Brain microvascular endothelial cell (primary cell): Measurements from ENCODE around the gene WDR31.

ENCODE experiments used
- DNase-seq: peaks from one replicate; pipeline ENCODE4 v3.0.0-alpha.2; 2020
- H3K27ac ChIP-seq: fragments of 250-450 bp; sonication (Bioruptor Pico); 2 replicates; pipeline ENCODE4 v1.5.1; 2020; ENCODE audit warnings: mild to moderate bottlenecking, moderate library complexity
- H3K27me3 ChIP-seq: fragments of 250-450 bp; sonication (Bioruptor Pico); replicated peaks from 2 replicates; pipeline ENCODE4 v1.5.1; 2020; ENCODE audit warnings: mild to moderate bottlenecking
- H3K36me3 ChIP-seq: fragments of 250-450 bp; sonication (Bioruptor Pico); replicated peaks from 2 replicates; pipeline ENCODE4 v1.5.1; 2020; ENCODE audit warnings: mild to moderate bottlenecking
- H3K4me3 ChIP-seq: 2 replicates; pipeline ENCODE4 v1.5.1; 2011; ENCODE audit warnings: low read depth, mild to moderate bottlenecking, control low read depth, low read length, moderate library complexity
- in situ Hi-C: cut with HindIII; loops from 2 replicates; pipeline ENCODE4 v1.10.0; 2017; ENCODE audit warnings: low sequenced_read_pairs, low pct_ligation_motif_present
- TF ChIP-seq, protein P1 (sequence below): IDR thresholded peaks from 2 replicates; pipeline ENCODE4 v1.5.1; 2011; ENCODE audit warnings: low read depth, mild to moderate bottlenecking, moderate library complexity, low read length, control low read depth, inconsistent platforms; ENCODE audit errors: missing control alignments

Gene WDR31

GRCh38 chr9:113266174-113266573 lies 73.9 kb downstream of the WDR31 start:
- DNase-seq, result no peak
- Histone ChIP-seq H3K4me3 (no peak overlapping the region), H3K27ac (no peak overlapping the region), H3K36me3 (peaks cover 43% of the 10 kb centered on the region), H3K27me3 (no peaks in the 10 kb centered on the region)
- TF ChIP-seq, protein P1, sequence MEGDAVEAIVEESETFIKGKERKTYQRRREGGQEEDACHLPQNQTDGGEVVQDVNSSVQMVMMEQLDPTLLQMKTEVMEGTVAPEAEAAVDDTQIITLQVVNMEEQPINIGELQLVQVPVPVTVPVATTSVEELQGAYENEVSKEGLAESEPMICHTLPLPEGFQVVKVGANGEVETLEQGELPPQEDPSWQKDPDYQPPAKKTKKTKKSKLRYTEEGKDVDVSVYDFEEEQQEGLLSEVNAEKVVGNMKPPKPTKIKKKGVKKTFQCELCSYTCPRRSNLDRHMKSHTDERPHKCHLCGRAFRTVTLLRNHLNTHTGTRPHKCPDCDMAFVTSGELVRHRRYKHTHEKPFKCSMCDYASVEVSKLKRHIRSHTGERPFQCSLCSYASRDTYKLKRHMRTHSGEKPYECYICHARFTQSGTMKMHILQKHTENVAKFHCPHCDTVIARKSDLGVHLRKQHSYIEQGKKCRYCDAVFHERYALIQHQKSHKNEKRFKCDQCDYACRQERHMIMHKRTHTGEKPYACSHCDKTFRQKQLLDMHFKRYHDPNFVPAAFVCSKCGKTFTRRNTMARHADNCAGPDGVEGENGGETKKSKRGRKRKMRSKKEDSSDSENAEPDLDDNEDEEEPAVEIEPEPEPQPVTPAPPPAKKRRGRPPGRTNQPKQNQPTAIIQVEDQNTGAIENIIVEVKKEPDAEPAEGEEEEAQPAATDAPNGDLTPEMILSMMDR, result no peak
- in situ Hi-C loops, result no loop called here
